HCT116 (cell line): ENCODE results near the gene GGACT. TPM values are rescaled to one million over a fixed set of nuclear protein-coding genes. Genes with fewer than 3 reads are reported as not detected.
A peak's percentile ranks its signal among the peaks of the same experiment; 100 is the strongest.

ENCODE experiments used
- ATAC-seq: fragments of 200-7000 bp; cut with Tn5 transposase; 2 replicates; pipeline ENCODE4 v1.9.1; 2020; ENCODE audit warnings: mild to moderate bottlenecking, moderate library complexity
- BruUV-seq: library from RNA; stranded (reverse); fragments of 400-500 nt; replicated peaks from 2 replicates; lab custom pipeline; 2021; lab: Mats Ljungman, UMichigan
- CTCF ChIA-PET: fragments of 300-600 bp; sonication (Branson Sonifier 250); formaldehyde crosslinking; loops from one replicate; lab custom pipeline; 2021; ENCODE audit warnings: antibody characterized with exemption; lab: Charles Lee
- POLR2A ChIA-PET: fragments of 300-600, 350-600 bp; sonication (Branson Sonifier 250); formaldehyde crosslinking; loops from one replicate; lab custom pipeline; 2021; ENCODE audit warnings: antibody characterized with exemption; lab: Charles Lee
- RAD21 ChIA-PET, 2 experiments: fragments of 300-600 bp; sonication (Branson Sonifier 250); formaldehyde crosslinking; loops; one replicate each; lab custom pipeline; 2023; ENCODE audit warnings: low total read pairs in 2 of 2; ENCODE audit not compliant: uncharacterized antibody in 2 of 2, unreplicated experiment in 2 of 2, low non-redundant PET in 1 of 2; lab: Charles Lee
- DNase-seq: peaks from one replicate; pipeline ENCODE4 v3.0.0-alpha.2; 2010; ENCODE audit warnings: low read depth, low spot score
- H2AFZ ChIP-seq: fragments of 200-600 bp; shearing (Covaris generic), sonication (generic); 2 replicates; pipeline ENCODE4 v1.6.1; 2017; ENCODE audit warnings: low read depth, mixed run types, mixed read lengths, antibody characterized with exemption, low read length; ENCODE audit not compliant: poor library complexity, severe bottlenecking
- H3K27ac ChIP-seq: 2 replicates; pipeline ENCODE4 v1.5.1; 2012; ENCODE audit warnings: low read depth, low read length
- H3K27me3 ChIP-seq: fragments of 200-600 bp; sonication (generic); 2 replicates; pipeline ENCODE4 v1.6.1; 2016; ENCODE audit warnings: mixed run types, low read length, mixed read lengths; ENCODE audit not compliant: insufficient read depth
- H3K36me3 ChIP-seq, 2 experiments: fragments of 200-500 bp in 1 of 2; fragments of 200-600 bp in 1 of 2; sonication (Bioruptor generic) in 1 of 2; sonication (generic) in 1 of 2; 2 replicates each; pipeline versions ENCODE4 v1.5.1 to v1.6.1; 2014 to 2016; ENCODE audit warnings: low read length in 2 of 2, inconsistent platforms in 1 of 2, mixed read lengths in 1 of 2, mixed run types in 1 of 2; ENCODE audit not compliant: insufficient read depth in 2 of 2, control insufficient read depth in 1 of 2
- H3K4me1 ChIP-seq, 2 experiments: fragments of 200-600 bp in 1 of 2; sonication (generic) in 1 of 2; 2 replicates each; pipeline versions ENCODE4 v1.5.1 to v1.6.1; 2012 to 2017; ENCODE audit warnings: low read length in 2 of 2, inconsistent platforms in 1 of 2, mild to moderate bottlenecking in 1 of 2, mixed read lengths in 1 of 2, mixed run types in 1 of 2, moderate library complexity in 1 of 2; ENCODE audit not compliant: insufficient read depth in 2 of 2, control insufficient read depth in 1 of 2
- H3K4me2 ChIP-seq: fragments of 200-600 bp; sonication (generic); 2 replicates; pipeline ENCODE4 v1.6.1; 2017; ENCODE audit warnings: mixed run types, low read length, mixed read lengths
- H3K4me3 ChIP-seq, 2 experiments: fragments of 200-600 bp in 1 of 2; sonication (generic) in 1 of 2; replicated peaks in 1 of 2; 2 replicates each; pipeline ENCODE4 v1.5.1; 2011 to 2016; ENCODE audit warnings: low read length in 2 of 2, control low read depth in 1 of 2, low read depth in 1 of 2, mild to moderate bottlenecking in 1 of 2, mixed read lengths in 1 of 2, mixed run types in 1 of 2
- H3K79me2 ChIP-seq: fragments of 200-600 bp; sonication (generic); 2 replicates; pipeline ENCODE4 v1.6.1; 2017; ENCODE audit warnings: mild to moderate bottlenecking, mixed run types, low read length, moderate library complexity, mixed read lengths; ENCODE audit not compliant: insufficient read depth
- H3K9ac ChIP-seq: fragments of 200-600 bp; sonication (generic); 2 replicates; pipeline ENCODE4 v1.6.1; 2016; ENCODE audit warnings: low read length, mixed read lengths
- H3K9me2 ChIP-seq: fragments of 200-600 bp; sonication (generic), shearing (Covaris generic); 2 replicates; pipeline ENCODE4 v1.6.1; 2017; ENCODE audit warnings: mixed run types, mild to moderate bottlenecking, moderate library complexity; ENCODE audit not compliant: insufficient read depth
- H3K9me3 ChIP-seq, 2 experiments: fragments of 200-500 bp in 1 of 2; fragments of 200-600 bp in 1 of 2; sonication (Bioruptor generic) in 1 of 2; sonication (generic) in 1 of 2; 2 replicates each; pipeline ENCODE4 v1.6.1; 2014 to 2017; ENCODE audit warnings: low read length in 2 of 2, mixed read lengths in 2 of 2, inconsistent platforms in 1 of 2, low read depth in 1 of 2, mild to moderate bottlenecking in 1 of 2, mixed run types in 1 of 2, moderate library complexity in 1 of 2; ENCODE audit not compliant: control insufficient read depth in 1 of 2, insufficient read depth in 1 of 2
- H4K20me1 ChIP-seq: fragments of 200-600 bp; sonication (generic), shearing (Covaris generic); 2 replicates; pipeline ENCODE4 v1.6.1; 2017; ENCODE audit warnings: mixed run types, mild to moderate bottlenecking, moderate library complexity; ENCODE audit not compliant: insufficient read depth
- CBX3 ChIP-seq: IDR thresholded peaks from 2 replicates; pipeline ENCODE4 v1.6.1; 2012; ENCODE audit warnings: low read depth
- CEBPB ChIP-seq: IDR thresholded peaks from 2 replicates; pipeline ENCODE4 v1.6.1; 2012; ENCODE audit warnings: low read depth
- EGR1 ChIP-seq: IDR thresholded peaks from 2 replicates; pipeline ENCODE4 v1.6.1; 2012; ENCODE audit warnings: low read depth
- EZH2 ChIP-seq: fragments of 200-600 bp; sonication (generic); IDR thresholded peaks from 2 replicates; pipeline ENCODE4 v1.6.1; 2017; ENCODE audit warnings: antibody characterized with exemption, mixed run types
- JUND ChIP-seq: IDR thresholded peaks from 2 replicates; pipeline ENCODE4 v1.6.1; 2012
- RAD21 ChIP-seq: IDR thresholded peaks from 2 replicates; pipeline ENCODE4 v1.6.1; 2012; ENCODE audit warnings: low read depth, mild to moderate bottlenecking
- SRF ChIP-seq: IDR thresholded peaks from 2 replicates; pipeline ENCODE4 v1.6.1; 2012; ENCODE audit warnings: low read depth
- intact Hi-C: fragments of 100-400 bp; cut with micrococcal nuclease; formaldehyde crosslinking; loops from 2 replicates; pipeline ENCODE4 v1.10.0; 2022
- total RNA-seq: library from RNA; stranded (reverse); gene quantifications from one replicate; pipeline ENCODE4 v1.2.1, GENCODE V29; 2021; ENCODE audit not compliant: unreplicated experiment
- TF ChIP-seq, protein P1 (sequence below): IDR thresholded peaks from 2 replicates; pipeline ENCODE4 v1.6.1; 2012; ENCODE audit warnings: low read depth
- TF ChIP-seq, protein P2 (sequence below): IDR thresholded peaks from 2 replicates; pipeline ENCODE4 v1.6.1; 2011; ENCODE audit warnings: mild to moderate bottlenecking, low read length, moderate library complexity; ENCODE audit not compliant: insufficient replicate concordance; ENCODE audit errors: extremely low read depth

Gene GGACT
- total RNA-seq, 1 experiment from 2014 or later, result 5.0 TPM

DNA sequence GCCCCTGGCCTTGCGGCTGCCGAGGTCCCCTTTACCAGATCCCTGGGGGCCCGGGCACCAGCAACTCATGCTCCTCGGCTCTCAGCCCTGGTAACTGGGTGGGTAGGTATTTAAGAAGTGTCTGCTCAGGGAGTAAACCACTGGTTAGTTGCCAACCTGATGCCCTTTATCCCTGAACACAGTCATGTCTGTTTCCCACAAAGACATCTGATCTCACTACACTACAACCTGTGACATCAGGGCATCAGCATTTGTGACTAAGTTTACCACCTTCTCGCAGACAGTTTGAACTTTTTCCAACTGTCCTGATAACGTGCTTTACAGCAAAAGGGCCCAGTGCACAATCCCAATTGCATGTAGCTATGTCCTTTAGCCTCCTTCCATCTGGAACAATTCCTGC is 22.0 kb downstream of the GGACT start:
- Histone ChIP-seq H3K79me2 (no peaks in the 10 kb centered on the region), H3K9me3 (no peaks in the 10 kb centered on the region), H3K9ac (no peak overlapping the region), H2AFZ (no peak overlapping the region), H3K4me2 (peak overlapping the region; percentile 25; the same call in 1 of the 2 replicates), H3K27ac (no peak overlapping the region), H3K4me3 (no peak overlapping the region), H4K20me1 (no peaks in the 10 kb centered on the region), H3K27me3 (no peaks in the 10 kb centered on the region), H3K36me3 (no peaks in the 10 kb centered on the region), H3K4me1 (peaks cover 0 to 12% of the 10 kb centered on the region in 2 experiments; a peak in 1 of 4 replicates), H3K9me2 (no peaks in the 10 kb centered on the region)
- CTCF ChIA-PET, result no interaction called here
- intact Hi-C loops, result no loop called here
- TF ChIP-seq RAD21 (no peak), SRF (no peak), EGR1 (no peak), CBX3 (no peak), CEBPB (no peak), EZH2 (no peak), JUND (no peak)
- TF ChIP-seq, protein P1, sequence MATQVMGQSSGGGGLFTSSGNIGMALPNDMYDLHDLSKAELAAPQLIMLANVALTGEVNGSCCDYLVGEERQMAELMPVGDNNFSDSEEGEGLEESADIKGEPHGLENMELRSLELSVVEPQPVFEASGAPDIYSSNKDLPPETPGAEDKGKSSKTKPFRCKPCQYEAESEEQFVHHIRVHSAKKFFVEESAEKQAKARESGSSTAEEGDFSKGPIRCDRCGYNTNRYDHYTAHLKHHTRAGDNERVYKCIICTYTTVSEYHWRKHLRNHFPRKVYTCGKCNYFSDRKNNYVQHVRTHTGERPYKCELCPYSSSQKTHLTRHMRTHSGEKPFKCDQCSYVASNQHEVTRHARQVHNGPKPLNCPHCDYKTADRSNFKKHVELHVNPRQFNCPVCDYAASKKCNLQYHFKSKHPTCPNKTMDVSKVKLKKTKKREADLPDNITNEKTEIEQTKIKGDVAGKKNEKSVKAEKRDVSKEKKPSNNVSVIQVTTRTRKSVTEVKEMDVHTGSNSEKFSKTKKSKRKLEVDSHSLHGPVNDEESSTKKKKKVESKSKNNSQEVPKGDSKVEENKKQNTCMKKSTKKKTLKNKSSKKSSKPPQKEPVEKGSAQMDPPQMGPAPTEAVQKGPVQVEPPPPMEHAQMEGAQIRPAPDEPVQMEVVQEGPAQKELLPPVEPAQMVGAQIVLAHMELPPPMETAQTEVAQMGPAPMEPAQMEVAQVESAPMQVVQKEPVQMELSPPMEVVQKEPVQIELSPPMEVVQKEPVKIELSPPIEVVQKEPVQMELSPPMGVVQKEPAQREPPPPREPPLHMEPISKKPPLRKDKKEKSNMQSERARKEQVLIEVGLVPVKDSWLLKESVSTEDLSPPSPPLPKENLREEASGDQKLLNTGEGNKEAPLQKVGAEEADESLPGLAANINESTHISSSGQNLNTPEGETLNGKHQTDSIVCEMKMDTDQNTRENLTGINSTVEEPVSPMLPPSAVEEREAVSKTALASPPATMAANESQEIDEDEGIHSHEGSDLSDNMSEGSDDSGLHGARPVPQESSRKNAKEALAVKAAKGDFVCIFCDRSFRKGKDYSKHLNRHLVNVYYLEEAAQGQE, result no peak
- TF ChIP-seq, protein P2, sequence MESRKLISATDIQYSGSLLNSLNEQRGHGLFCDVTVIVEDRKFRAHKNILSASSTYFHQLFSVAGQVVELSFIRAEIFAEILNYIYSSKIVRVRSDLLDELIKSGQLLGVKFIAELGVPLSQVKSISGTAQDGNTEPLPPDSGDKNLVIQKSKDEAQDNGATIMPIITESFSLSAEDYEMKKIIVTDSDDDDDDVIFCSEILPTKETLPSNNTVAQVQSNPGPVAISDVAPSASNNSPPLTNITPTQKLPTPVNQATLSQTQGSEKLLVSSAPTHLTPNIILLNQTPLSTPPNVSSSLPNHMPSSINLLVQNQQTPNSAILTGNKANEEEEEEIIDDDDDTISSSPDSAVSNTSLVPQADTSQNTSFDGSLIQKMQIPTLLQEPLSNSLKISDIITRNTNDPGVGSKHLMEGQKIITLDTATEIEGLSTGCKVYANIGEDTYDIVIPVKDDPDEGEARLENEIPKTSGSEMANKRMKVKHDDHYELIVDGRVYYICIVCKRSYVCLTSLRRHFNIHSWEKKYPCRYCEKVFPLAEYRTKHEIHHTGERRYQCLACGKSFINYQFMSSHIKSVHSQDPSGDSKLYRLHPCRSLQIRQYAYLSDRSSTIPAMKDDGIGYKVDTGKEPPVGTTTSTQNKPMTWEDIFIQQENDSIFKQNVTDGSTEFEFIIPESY, result no peak
- ATAC-seq (no peak), DNase-seq (no peak)
- no TSS peak for BruUV-seq
- POLR2A ChIA-PET, result no interaction called here
- RAD21 ChIA-PET, result no interaction called here
